ENCODE data around the gene MAD1L1. TPM values are rescaled to one million over a fixed set of nuclear protein-coding genes. Genes with fewer than 3 reads are reported as not detected.

MAD1L1 gene
- total and polyA plus RNA-seq, 2 of the 8 experiments (the other 6 are each of a cell fraction or from before 2014, with no cell fraction given): 40.4 to 44.6 TPM

GRCh38 chr7:2211926-2212325, 20.8 kb downstream of the MAD1L1 start:
- H2AFZ ChIP-seq (ENCODE audit: low read length): no peak overlapping the region
- peaks cover 3 to 27% of the 10 kb centered on the region in 2 experiments for H4K20me1 ChIP-seq (replicated peaks in 1 of 2; ENCODE audit: control insufficient read depth in 1 of 2, insufficient read depth in 2 of 2, low read length in 2 of 2)
- no peak for DNase-seq (ENCODE audit: low read depth in 1 of 2, low spot score in 2 of 2)
- H2BK20ac ChIP-seq (ENCODE audit: low read length): no peak overlapping the region
- no peaks in the 10 kb centered on the region for H3K9me3 ChIP-seq (ENCODE audit: insufficient read depth in 2 of 2, low read depth in 1 of 2, low read length in 1 of 2)
- TF ChIP-seq GABPA (IDR thresholded peaks at IDR 0.05; ENCODE audit: borderline replicate concordance, insufficient read depth, low read length): no peak
- TF ChIP-seq POU5F1 (IDR thresholded peaks at IDR 0.05; ENCODE audit: low read depth, low read length): no peak
- no peak for TF ChIP-seq SP4 (IDR thresholded peaks at IDR 0.05; ENCODE audit: low read length)
- no peak for TF ChIP-seq TCF12 (IDR thresholded peaks at IDR 0.05; ENCODE audit: low read depth, low read length)
- TF ChIP-seq SP1 (IDR thresholded peaks at IDR 0.05; ENCODE audit: low read depth, low read length): no peak
- TF ChIP-seq CBX5 (IDR thresholded peaks at IDR 0.05; ENCODE audit: low read depth, low read length): no peak
- TF ChIP-seq HDAC2 (IDR thresholded peaks at IDR 0.05; ENCODE audit: borderline replicate concordance in 1 of 2, low read depth in 2 of 2, low read length in 2 of 2): no peak
- no peak for TF ChIP-seq HDAC6 (IDR thresholded peaks at IDR 0.05; ENCODE audit: low read depth, low read length)
- TF ChIP-seq JUND (IDR thresholded peaks at IDR 0.05; ENCODE audit: low read length): no peak
- no peak for TF ChIP-seq SAP30 (IDR thresholded peaks at IDR 0.05; ENCODE audit: insufficient read depth, insufficient replicate concordance, low read length)
- no peak overlapping the region for H3K4me2 ChIP-seq (ENCODE audit: insufficient read depth in 1 of 2, low read depth in 2 of 2, low read length in 2 of 2)
- H3K4me1 ChIP-seq (replicated peaks in 1 of 4; ENCODE audit: control insufficient read depth in 3 of 4, insufficient read depth in 4 of 4, low read length in 3 of 4): no peaks in the 10 kb centered on the region
- no peak overlapping the region for H3K4me3 ChIP-seq (ENCODE audit: extremely low read depth in 1 of 4, insufficient read depth in 2 of 4, low read depth in 3 of 4, low read length in 4 of 4)
- POLR2A ChIA-PET (ENCODE audit: partially characterized antibody): interaction anchor here (0.6 kb wide), 1 partner anchor 37 kb away, joined by 4 read pairs; no protein-coding TSS in a partner anchor
- H3K27ac ChIP-seq (ENCODE audit: low read depth, low read length): no peak overlapping the region
- 92% methylated on average over 13 of the region's 13 CpGs; no CpG with 5 or more reads in 1 of the 2 experiments for WGBS, 2 experiments (ENCODE audit: extremely low coverage in 1 of 2, insufficient coverage in 1 of 2, insufficient read length in 1 of 2, insufficient replicate concordance in 2 of 2, low coverage in 1 of 2, low lambda C conversion rate in 2 of 2, missing lambda C conversion rate in 1 of 2)
- no peak overlapping the region for H3K56ac ChIP-seq (replicated peaks; ENCODE audit: insufficient read length, low read depth, low read length)
- no peak overlapping the region for H3K14ac ChIP-seq (ENCODE audit: insufficient read length)
- H3K36me3 ChIP-seq (ENCODE audit: control insufficient read depth in 2 of 4, insufficient read depth in 4 of 4, low read length in 3 of 4): peaks cover 12 to 60% (median 41%) of the 10 kb centered on the region in 4 experiments; a peak in 7 of 8 replicates
- no peak overlapping the region for H3K23ac ChIP-seq (ENCODE audit: insufficient read length)
- no peak overlapping the region for H3K4ac ChIP-seq (replicated peaks; ENCODE audit: insufficient read length, low read depth, low read length)
- CTCF ChIA-PET (ENCODE audit: partially characterized antibody): interaction anchor here (0.6 to 1.8 kb wide), 9 partner anchors 8 to 172 kb away, joined by 3 to 6 read pairs (median 3); no protein-coding TSS in a partner anchor
- no peak overlapping the region for H3K18ac ChIP-seq (ENCODE audit: extremely low read depth, low read length)
- no peak overlapping the region for H2BK12ac ChIP-seq (ENCODE audit: low read depth, low read length)
- no peak overlapping the region for H3K9ac ChIP-seq (replicated peaks in 1 of 4; ENCODE audit: extremely low read depth in 1 of 4, low read depth in 3 of 4, low read length in 3 of 4)
- no peak overlapping the region for H2BK5ac ChIP-seq (ENCODE audit: low read depth, low read length)
- FAIRE-seq: no peak
- H3K23me2 ChIP-seq (ENCODE audit: low read depth, low read length): no peaks in the 10 kb centered on the region
- no peaks in the 10 kb centered on the region for H3K27me3 ChIP-seq (replicated peaks in 1 of 4; ENCODE audit: control insufficient read depth in 3 of 4, extremely low read depth in 1 of 4, insufficient read depth in 3 of 4, low read length in 3 of 4)
- H2BK15ac ChIP-seq (ENCODE audit: low read length): no peak overlapping the region
- no peaks in the 10 kb centered on the region for H3K79me1 ChIP-seq (ENCODE audit: low read depth, low read length)
- H3K79me2 ChIP-seq (ENCODE audit: control insufficient read depth in 1 of 2, insufficient read depth in 2 of 2, low read length in 2 of 2): no peaks in the 10 kb centered on the region
- no peak overlapping the region for H2AK5ac ChIP-seq (ENCODE audit: low read depth, low read length)
- H2BK120ac ChIP-seq (replicated peaks; ENCODE audit: low read depth, low read length): no peak overlapping the region
- H4K8ac ChIP-seq (ENCODE audit: extremely low read depth, insufficient read depth, low read length): no peak overlapping the region
- H4K5ac ChIP-seq (ENCODE audit: insufficient read length, low read depth, low read length): no peak overlapping the region
- no peak overlapping the region for H4K91ac ChIP-seq (replicated peaks; ENCODE audit: insufficient read length, low read length)
